ENCODE results near the gene FAM107B. TPM values are rescaled to one million over a fixed set of nuclear protein-coding genes. Genes with fewer than 3 reads are reported as not detected.

Gene FAM107B
- total RNA-seq, 1 experiment from 2014 or later: 144 TPM

GRCh38 chr10:14605231-14605925 lies 169.3 kb downstream of the FAM107B start:
- H3K4me1 ChIP-seq (replicated peaks; ENCODE audit: insufficient read depth): peaks cover 28% of the 10 kb centered on the region
- peak overlapping the region; percentile 75; the same call in 1 of the 2 replicates for H2AFZ ChIP-seq
- TF ChIP-seq EZH2 (IDR thresholded peaks at IDR 0.05; ENCODE audit: low read depth) (no peak), CTCF (conservative IDR thresholded peaks at IDR 0.05) (no peak)
- H3K9me3 ChIP-seq (ENCODE audit: insufficient read depth, low read depth): no peaks in the 10 kb centered on the region
- no peaks in the 10 kb centered on the region for H3K9me2 ChIP-seq (ENCODE audit: insufficient read depth)
- H3K4me2 ChIP-seq: peak overlapping the region; percentile 100
- H3K79me2 ChIP-seq (ENCODE audit: low read depth): peaks cover 33% of the 10 kb centered on the region
- intact Hi-C loops (cut with micrococcal nuclease; ENCODE audit: unreplicated experiment): loop anchor here (1.0 to 2.0 kb wide), 4 partner anchors 48 to 273 kb away; partner anchors contain the start of gene SUV39H2
- H3K27me3 ChIP-seq (ENCODE audit: insufficient read depth, low read depth): no peaks in the 10 kb centered on the region
- POLR2A ChIA-PET (ENCODE audit: unreplicated experiment): interaction anchor here (0.6 to 1.1 kb wide), 8 partner anchors 9 to 233 kb away, joined by 3 to 7 read pairs (median 5); partner anchors contain the start of genes CDNF, HSPA14 and MSANTD7
- H3K36me3 ChIP-seq (ENCODE audit: low read depth): peaks cover 9% of the 10 kb centered on the region
- peaks cover 21% of the 10 kb centered on the region for H3F3A ChIP-seq (ENCODE audit: insufficient read depth, low read depth)
- peak; percentile 32 to 93 for DNase-seq
- no TSS peak for BruUV-seq (replicated peaks)
- CTCF ChIA-PET: no interaction called here
- H3K4me3 ChIP-seq: peak overlapping the region; percentile 81
- H4K20me1 ChIP-seq (ENCODE audit: insufficient read depth): peaks cover 14% of the 10 kb centered on the region
- H3K27ac ChIP-seq: peak overlapping the region; percentile 95

DNA sequence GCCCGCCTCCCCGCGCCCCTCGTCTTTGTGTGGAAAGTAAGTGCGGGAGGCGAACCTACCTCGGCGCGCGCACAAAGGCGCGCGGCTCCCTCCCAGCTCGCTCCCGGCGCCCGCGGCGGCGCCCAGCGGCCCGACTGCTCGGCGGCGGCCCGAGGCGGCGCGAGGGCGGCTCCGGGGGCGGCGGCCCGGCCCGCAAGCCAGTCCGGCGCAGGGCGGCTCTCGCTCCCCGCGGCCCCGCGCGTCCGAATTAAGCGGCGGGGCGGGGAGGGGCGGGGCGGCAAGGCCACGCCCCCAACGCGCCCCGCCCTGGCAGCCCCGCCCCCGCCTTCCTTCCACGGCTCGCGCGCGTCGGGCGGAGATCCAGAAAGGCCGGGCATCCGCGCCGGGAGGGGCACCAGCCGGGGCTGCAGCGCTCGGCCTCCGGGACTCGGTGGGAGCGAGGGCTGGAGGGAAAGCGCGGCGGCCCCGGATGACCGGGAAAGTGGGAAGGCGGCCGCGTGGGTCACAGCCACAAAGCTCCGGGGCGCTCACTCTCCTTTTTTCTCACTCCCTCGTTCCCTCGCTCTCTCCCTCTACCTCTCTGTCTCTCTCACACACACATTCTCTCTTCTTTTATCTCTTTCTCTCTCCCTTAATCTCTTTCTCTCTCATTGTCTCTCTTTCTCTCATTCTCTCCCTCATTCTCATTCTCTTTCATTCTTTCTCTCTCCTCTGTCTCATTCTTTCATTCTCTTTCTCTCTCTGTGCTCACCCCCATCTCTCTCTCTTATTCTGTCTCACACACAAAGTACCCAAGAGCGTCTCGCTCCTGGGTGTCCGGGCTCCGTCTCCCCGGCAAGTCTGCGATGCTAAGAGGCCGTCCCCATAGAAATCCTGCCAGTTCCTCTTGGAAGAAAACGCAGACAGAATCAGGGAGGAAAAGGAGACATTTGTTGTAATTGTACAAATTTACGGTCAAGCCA lies 170.2 kb downstream of the FAM107B start:
- H3K36me3 ChIP-seq (ENCODE audit: low read depth): peaks cover 10% of the 10 kb centered on the region
- H3K27me3 ChIP-seq (ENCODE audit: insufficient read depth, low read depth): no peaks in the 10 kb centered on the region
- H3K4me2 ChIP-seq: peak overlapping the region; percentile 100
- peaks cover 29% of the 10 kb centered on the region for H3K4me1 ChIP-seq (replicated peaks; ENCODE audit: insufficient read depth)
- peaks cover 20% of the 10 kb centered on the region for H4K20me1 ChIP-seq (ENCODE audit: insufficient read depth)
- ChIA-PET CTCF (interaction anchor here (0.6 kb wide), 1 partner anchor 560 kb away, joined by 9 read pairs; no protein-coding TSS in a partner anchor), POLR2A (ENCODE audit: unreplicated experiment) (interaction anchor here (0.6 to 1.1 kb wide), 6 partner anchors 10 to 144 kb away, joined by 3 to 7 read pairs (median 5); no protein-coding TSS in a partner anchor)
- H3F3A ChIP-seq (ENCODE audit: insufficient read depth, low read depth): peaks cover 21% of the 10 kb centered on the region
- intact Hi-C loops (cut with micrococcal nuclease; ENCODE audit: unreplicated experiment): loop anchor here (1.0 to 2.0 kb wide), 4 partner anchors 49 to 274 kb away; partner anchors contain the start of gene SUV39H2
- H3K27ac ChIP-seq: peak overlapping the region; percentile 95
- BruUV-seq (replicated peaks): TSS peak; percentile 96
- peak overlapping the region; percentile 81 for H3K4me3 ChIP-seq
- H3K79me2 ChIP-seq (ENCODE audit: low read depth): peaks cover 42% of the 10 kb centered on the region
- no peaks in the 10 kb centered on the region for H3K9me3 ChIP-seq (ENCODE audit: insufficient read depth, low read depth)
- H2AFZ ChIP-seq: peak overlapping the region; percentile 75
- TF ChIP-seq CTCF (conservative IDR thresholded peaks at IDR 0.05) (no peak), EZH2 (IDR thresholded peaks at IDR 0.05; ENCODE audit: low read depth) (no peak)
- DNase-seq: peak in 1 of 2 experiments; percentile 81
- no peaks in the 10 kb centered on the region for H3K9me2 ChIP-seq (ENCODE audit: insufficient read depth)

DNA sequence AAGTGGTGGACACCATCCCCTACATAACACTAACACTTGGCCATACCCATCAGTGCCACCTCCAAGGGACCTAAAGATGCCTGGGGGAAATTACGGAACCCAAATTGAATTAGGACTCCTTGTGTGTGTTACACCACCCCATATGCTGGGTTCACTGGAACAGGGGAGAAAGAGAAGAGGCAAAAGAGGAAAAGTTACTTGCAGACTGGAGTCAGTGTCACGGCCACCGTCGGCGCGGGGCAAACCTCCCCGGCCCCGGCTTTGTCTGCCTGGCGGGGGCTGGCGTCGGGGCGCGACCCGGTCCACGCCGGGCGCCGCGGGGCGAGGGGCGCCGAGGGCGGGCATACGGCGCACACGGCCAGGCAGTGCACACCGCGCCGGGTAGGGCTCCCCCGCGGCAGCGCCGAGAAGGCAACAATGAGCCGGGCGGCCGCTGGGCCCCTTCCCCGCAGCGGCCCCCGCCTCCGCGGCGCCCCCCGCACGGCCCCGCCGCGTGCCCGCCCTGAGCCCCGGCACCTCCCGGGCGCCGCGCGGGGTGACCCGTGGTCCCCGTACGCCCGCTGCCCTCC lies 171.1 kb downstream of the FAM107B start:
- POLR2A ChIA-PET (ENCODE audit: unreplicated experiment): no interaction called here

More for the DNA sequence above, 171.1 kb downstream of the FAM107B start:
- H3K27me3 ChIP-seq (ENCODE audit: insufficient read depth, low read depth): no peaks in the 10 kb centered on the region
- no peak for DNase-seq
- H3K9me2 ChIP-seq (ENCODE audit: insufficient read depth): no peaks in the 10 kb centered on the region
- no TSS peak for BruUV-seq (replicated peaks)
- peaks cover 32% of the 10 kb centered on the region for H3K4me1 ChIP-seq (replicated peaks; ENCODE audit: insufficient read depth)
- intact Hi-C loops (cut with micrococcal nuclease; ENCODE audit: unreplicated experiment): loop anchor here (2.0 kb wide), 2 partner anchors 235 to 275 kb away; partner anchors contain the start of genes CDNF, HSPA14, MSANTD7 and SUV39H2
- no peak overlapping the region for H2AFZ ChIP-seq
- peak overlapping the region; percentile 98 for H3K4me3 ChIP-seq
- H3K27ac ChIP-seq: peak overlapping the region; percentile 53
- peak overlapping the region; percentile 86 for H3K4me2 ChIP-seq
- H3F3A ChIP-seq (ENCODE audit: insufficient read depth, low read depth): peaks cover 29% of the 10 kb centered on the region
- H3K9me3 ChIP-seq (ENCODE audit: insufficient read depth, low read depth): no peaks in the 10 kb centered on the region
- H3K79me2 ChIP-seq (ENCODE audit: low read depth): peaks cover 51% of the 10 kb centered on the region
- CTCF ChIA-PET: no interaction called here
- no peak for TF ChIP-seq CTCF (conservative IDR thresholded peaks at IDR 0.05)
- TF ChIP-seq EZH2 (IDR thresholded peaks at IDR 0.05; ENCODE audit: low read depth): no peak
- peaks cover 16% of the 10 kb centered on the region for H3K36me3 ChIP-seq (ENCODE audit: low read depth)
- H4K20me1 ChIP-seq (ENCODE audit: insufficient read depth): peaks cover 29% of the 10 kb centered on the region

Measured in PC-9 (cell line).